ENCODE measurements around the gene HDGFL2. TPM values are rescaled to one million over a fixed set of nuclear protein-coding genes. Genes with fewer than 3 reads are reported as not detected.

The HDGFL2 gene
- total and polyA plus RNA-seq, 7 donors, result 32.3 to 56.4 (median 44.6) TPM

- Histone ChIP-seq H3K4me1 (peaks cover 37% of the 10 kb centered on the region), H3K27ac (peak overlapping the region; percentile 36), H3K9me3 (no peaks in the 10 kb centered on the region), H3K4me3 (no peak overlapping the region), H3K36me3 (ENCODE audit: insufficient read depth in 1 of 2, low read depth in 1 of 2) (peaks cover 0 to 57% of the 10 kb centered on the region in 2 donors), H3K27me3 (ENCODE audit: insufficient read depth in 3 of 3, low read length in 2 of 3) (no peaks in the 10 kb centered on the region)
- WGBS, 3 donors, result 68 to 75% (median 70%) methylated on average over 20 to 21 of the region's 21 CpGs
- intact Hi-C loops (cut with DNase I), result no loop called here
- no peak for TF ChIP-seq CTCF (IDR thresholded peaks at IDR 0.05)
- ATAC-seq (no peak), DNase-seq (peak; percentile 31 to 53)
Measured at GRCh38 chr19:4508698-4509097, 36.6 kb downstream of the HDGFL2 start.

- ATAC-seq (peak; percentile 33 to 45 (median 37)), DNase-seq (peak in 1 of 2 donors; percentile 74)
- intact Hi-C loops (cut with DNase I), result no loop called here
- H3K36me3 ChIP-seq (ENCODE audit: insufficient read depth in 1 of 2, low read depth in 1 of 2), result peaks cover 0 to 49% of the 10 kb centered on the region in 2 donors
- peaks cover 34% of the 10 kb centered on the region for H3K4me1 ChIP-seq
- no peak for TF ChIP-seq CTCF (IDR thresholded peaks at IDR 0.05)
- no peaks in the 10 kb centered on the region for H3K27me3 ChIP-seq (ENCODE audit: insufficient read depth in 3 of 3, low read length in 2 of 3)
- H3K27ac ChIP-seq, result peak overlapping the region; percentile 9
- 65 to 75% (median 72%) methylated on average over 37 of the region's 37 CpGs for WGBS, 3 donors
- no peak overlapping the region for H3K4me3 ChIP-seq
- H3K9me3 ChIP-seq, result no peaks in the 10 kb centered on the region
Measured at GRCh38 chr19:4510435-4511255, 38.5 kb downstream of the HDGFL2 start.

GRCh38 chr19:4511300-4512054 is 39.4 kb downstream of the HDGFL2 start:
- H3K9me3 ChIP-seq, result no peaks in the 10 kb centered on the region
- H3K4me3 ChIP-seq, result peak overlapping the region; percentile 15
- WGBS, 3 donors, result 43 to 63% (median 51%) methylated on average over 25 to 27 of the region's 27 CpGs
- peaks cover 0 to 49% of the 10 kb centered on the region in 2 donors for H3K36me3 ChIP-seq (ENCODE audit: insufficient read depth in 1 of 2, low read depth in 1 of 2)
- H3K27ac ChIP-seq, result peak overlapping the region; percentile 41
- H3K27me3 ChIP-seq (ENCODE audit: insufficient read depth in 3 of 3, low read length in 2 of 3), result no peaks in the 10 kb centered on the region
- peaks cover 41% of the 10 kb centered on the region for H3K4me1 ChIP-seq
- peak; percentile 23 to 42 (median 30) for ATAC-seq
- DNase-seq, result peak in 1 of 2 donors; percentile 56
- no peak for TF ChIP-seq CTCF (IDR thresholded peaks at IDR 0.05)
- intact Hi-C loops (cut with DNase I), result no loop called here

- TF ChIP-seq CTCF (IDR thresholded peaks at IDR 0.05), result no peak
- no peaks in the 10 kb centered on the region for H3K27me3 ChIP-seq (ENCODE audit: insufficient read depth in 3 of 3, low read length in 2 of 3)
- H3K4me1 ChIP-seq, result peaks cover 45% of the 10 kb centered on the region
- H3K36me3 ChIP-seq (ENCODE audit: insufficient read depth in 1 of 2, low read depth in 1 of 2), result peaks cover 0 to 45% of the 10 kb centered on the region in 2 donors
- intact Hi-C loops (cut with DNase I), result no loop called here
- no peaks in the 10 kb centered on the region for H3K9me3 ChIP-seq
- peak; percentile 11 to 20 (median 11) for ATAC-seq
- DNase-seq, result peak in 1 of 2 donors; percentile 79
- peak overlapping the region; percentile 41 for H3K27ac ChIP-seq
- H3K4me3 ChIP-seq, result peak overlapping the region; percentile 15
- WGBS, 3 donors, result 37 to 59% (median 42%) methylated on average over 17 of the region's 17 CpGs
Measured at GRCh38 chr19:4512070-4512469, 40.0 kb downstream of the HDGFL2 start.
